ENCODE data around the gene CXCR6. TPM values are rescaled to one million over a fixed set of nuclear protein-coding genes. Genes with fewer than 3 reads are reported as not detected.

CXCR6 gene
- total RNA-seq, 2 donors from 2014 or later = 0.39 to 2.6 TPM

- no peak for ATAC-seq
- intact Hi-C loops (cut with DNase I) = no loop called here
- DNase-seq = no peak
Measured at GRCh38 chr3:45960289-45960688, 17.0 kb downstream of the CXCR6 start.

GRCh38 chr3:45962033-45962432 lies 18.8 kb downstream of the CXCR6 start:
- ATAC-seq = no peak
- DNase-seq = no peak

GRCh38 chr3:45964139-45964538 lies 20.9 kb downstream of the CXCR6 start:
- no peak for DNase-seq
- intact Hi-C loops (cut with DNase I) = no loop called here
- ATAC-seq = no peak

More at GRCh38 chr3:45962033-45962432, 18.8 kb downstream of the CXCR6 start:
- intact Hi-C loops (cut with DNase I) = no loop called here

GRCh38 chr3:45965253-45965652 lies 22.0 kb downstream of the CXCR6 start:
- ATAC-seq (no peak), DNase-seq (no peak)
- intact Hi-C loops (cut with DNase I) = no loop called here

GRCh38 chr3:45965653-45966052 lies 22.4 kb downstream of the CXCR6 start:
- intact Hi-C loops (cut with DNase I) = no loop called here
- DNase-seq (no peak), ATAC-seq (no peak)

DNA sequence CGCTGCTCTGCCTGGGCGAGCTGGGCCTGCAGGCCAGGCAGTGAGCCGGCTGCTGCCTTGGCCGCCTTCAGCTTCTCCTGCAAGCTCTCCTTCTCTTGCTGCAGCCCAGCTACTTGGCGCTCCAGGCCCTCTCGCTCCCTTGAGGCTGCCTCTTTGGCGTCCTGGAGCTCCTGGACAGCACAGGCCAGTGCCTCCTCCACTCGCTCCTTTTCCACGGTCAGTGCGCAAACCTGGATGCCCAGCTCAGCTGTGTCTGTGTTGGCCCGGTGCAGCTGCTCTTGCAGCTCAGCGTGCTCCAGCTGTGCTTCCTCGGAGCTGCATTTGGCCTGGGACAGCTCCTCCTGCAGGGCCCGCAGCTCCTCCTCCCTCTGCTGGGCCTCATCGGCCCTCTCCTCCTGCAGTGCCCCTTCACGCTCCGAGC lies 23.1 kb downstream of the CXCR6 start:
- DNase-seq = no peak

DNA sequence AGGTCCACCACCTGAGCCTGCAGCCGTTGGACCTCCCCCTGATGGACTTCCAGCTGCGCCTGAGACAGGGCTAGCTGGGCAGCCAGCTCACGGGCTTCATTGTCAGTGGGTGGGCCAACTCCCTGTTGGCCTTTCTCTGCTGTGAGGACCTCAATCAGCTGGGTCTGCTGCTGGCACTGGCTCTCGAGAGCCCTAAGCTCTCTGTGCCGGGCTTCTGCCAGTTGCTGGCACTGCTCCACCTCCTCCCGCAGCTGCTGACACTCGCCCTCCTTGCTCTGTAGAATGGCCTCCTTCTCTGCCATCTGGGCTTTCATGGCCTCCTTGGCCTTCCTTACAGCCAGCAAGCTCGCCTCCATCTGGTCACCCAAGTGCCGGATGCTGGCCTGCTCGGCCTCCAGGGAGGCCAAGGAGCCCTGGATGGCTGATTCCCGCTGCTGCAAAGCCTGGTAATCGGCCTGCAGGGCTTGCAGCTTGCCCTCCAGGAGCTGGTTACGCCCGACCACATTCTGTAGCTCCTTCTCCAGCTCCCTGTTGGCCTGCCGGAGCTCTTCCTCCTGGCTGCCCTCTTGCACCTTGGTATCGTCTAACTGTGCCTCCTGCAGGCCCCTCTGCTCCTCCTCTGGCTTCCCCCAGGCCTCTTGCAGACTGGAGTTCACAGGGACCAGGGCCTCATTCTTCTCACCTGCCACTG lies 23.8 kb downstream of the CXCR6 start:
- no peak for DNase-seq
- intact Hi-C loops (cut with DNase I) = no loop called here
- peak; percentile 25 to 34 for ATAC-seq

More for the DNA sequence above, 23.1 kb downstream of the CXCR6 start:
- ATAC-seq = peak; percentile 31 to 51
- intact Hi-C loops (cut with DNase I) = no loop called here

GRCh38 chr3:45967724-45968123 lies 24.5 kb downstream of the CXCR6 start:
- intact Hi-C loops (cut with DNase I) = no loop called here
- ATAC-seq (peak in 1 of 2 donors; percentile 29), DNase-seq (no peak)

- intact Hi-C loops (cut with DNase I) = no loop called here
Measured at GRCh38 chr3:45968149-45968548, 24.9 kb downstream of the CXCR6 start.

GRCh38 chr3:45968706-45969105 lies 25.4 kb downstream of the CXCR6 start:
- intact Hi-C loops (cut with DNase I) = no loop called here
- ATAC-seq (peak in 1 of 2 donors; percentile 62), DNase-seq (no peak)

More at GRCh38 chr3:45968149-45968548, 24.9 kb downstream of the CXCR6 start:
- DNase-seq (no peak), ATAC-seq (peak; percentile 16 to 36)

DNA sequence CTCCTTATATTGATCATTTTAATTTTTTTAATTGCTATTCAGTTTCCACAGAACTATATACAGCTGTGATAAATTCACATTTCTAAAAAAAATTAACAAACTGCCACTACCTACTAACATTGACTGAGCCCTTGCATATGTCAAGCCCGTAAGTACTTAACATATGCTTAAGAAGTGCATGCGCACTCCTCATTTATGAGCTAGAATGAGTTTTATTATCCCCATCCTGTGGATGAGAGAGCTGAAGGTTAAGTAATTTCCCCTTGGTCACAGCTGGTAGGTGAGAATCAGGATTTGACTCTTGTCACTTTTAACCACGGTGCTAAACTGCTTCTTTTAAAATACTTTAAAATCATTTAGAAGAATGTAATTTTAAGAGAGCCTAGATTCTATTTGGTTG lies 25.9 kb downstream of the CXCR6 start:
- DNase-seq (no peak), ATAC-seq (no peak)
- intact Hi-C loops (cut with DNase I) = no loop called here

- intact Hi-C loops (cut with DNase I) = no loop called here
- DNase-seq (no peak), ATAC-seq (no peak)
Measured at GRCh38 chr3:45969953-45970352, 26.7 kb downstream of the CXCR6 start.

DNA sequence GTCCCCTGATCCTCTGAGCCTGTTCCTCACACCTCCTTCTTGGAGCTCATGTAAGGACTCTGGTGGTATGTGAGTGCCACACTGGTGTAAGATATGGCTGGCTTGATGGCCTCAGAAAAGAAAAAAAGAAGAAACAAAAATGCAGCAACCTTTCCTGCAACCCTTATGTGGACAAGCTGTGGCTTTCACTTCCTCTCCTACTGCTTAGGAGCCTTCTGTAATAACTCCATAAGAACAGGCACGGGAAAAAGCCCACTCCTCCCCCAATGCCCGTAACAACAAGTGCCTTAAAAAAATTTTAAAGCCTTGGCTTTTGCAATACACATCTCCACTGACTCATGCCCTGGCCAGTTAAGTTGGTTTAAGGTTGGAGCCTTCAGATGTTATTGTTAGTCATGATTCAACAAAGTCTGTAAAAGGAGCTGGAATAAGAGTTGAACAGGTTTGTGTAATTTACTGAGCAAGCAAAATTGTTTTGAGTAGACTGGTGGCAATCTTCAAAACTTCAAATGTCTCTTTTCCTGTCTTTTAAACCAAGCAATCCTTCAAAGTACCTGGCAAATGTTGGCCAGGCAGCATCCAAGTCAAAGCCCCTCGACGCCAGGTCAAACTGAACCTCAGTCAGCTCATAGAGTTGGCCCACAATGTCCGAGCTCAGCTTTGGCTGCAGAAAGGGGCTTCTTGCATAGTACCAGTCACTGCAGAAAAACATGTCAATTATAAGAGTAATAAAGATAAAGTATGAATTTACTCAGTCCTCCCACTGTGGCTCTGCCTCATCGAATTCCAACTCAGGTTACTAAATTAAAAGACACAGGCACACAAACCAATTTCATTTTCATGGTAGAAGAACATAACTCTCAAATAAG lies 29.5 kb downstream of the CXCR6 start:
- intact Hi-C loops (cut with DNase I) = no loop called here
- DNase-seq (no peak), ATAC-seq (peak; percentile 38 to 75)

DNA sequence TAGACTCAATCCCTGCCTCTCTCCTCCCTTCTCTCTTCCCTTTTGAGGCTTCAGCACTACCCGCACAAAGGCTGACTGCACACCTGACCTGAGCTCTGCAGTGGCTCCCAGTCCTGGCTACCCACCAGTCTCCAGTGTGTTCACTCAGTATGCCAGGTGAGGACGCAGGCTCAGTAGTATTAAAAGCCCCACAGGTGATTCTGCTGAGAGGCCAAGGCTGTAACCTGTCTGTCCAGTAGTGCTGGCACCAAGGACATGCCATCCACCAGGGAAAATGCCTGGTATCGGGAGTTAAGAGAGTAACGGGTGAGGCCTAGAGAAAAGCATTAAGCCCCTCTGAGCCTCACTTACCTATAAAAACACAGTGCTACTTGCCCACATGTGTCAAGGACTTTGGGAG lies 31.4 kb downstream of the CXCR6 start:
- DNase-seq = no peak
- no peak for ATAC-seq
- intact Hi-C loops (cut with DNase I) = no loop called here

DNA sequence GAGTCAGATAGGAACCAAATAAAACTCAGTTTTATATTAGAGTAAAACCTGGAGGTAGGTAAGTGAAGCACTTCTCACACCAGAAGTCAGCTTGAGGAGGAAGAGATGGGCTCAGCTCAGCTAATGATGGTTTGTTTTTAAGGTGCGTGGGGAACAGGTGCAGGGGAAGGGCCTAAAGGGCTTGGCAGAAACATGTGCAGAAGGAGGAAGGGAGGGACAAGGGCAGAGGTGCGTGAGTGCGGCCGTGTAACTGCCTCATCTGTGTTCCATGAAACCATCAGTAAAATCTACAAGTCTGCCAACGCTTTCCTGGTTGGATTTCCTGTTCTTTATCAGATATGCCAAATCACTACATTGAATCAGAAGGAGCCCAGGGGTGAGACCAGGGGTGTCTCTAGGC lies 32.4 kb downstream of the CXCR6 start:
- ATAC-seq (no peak), DNase-seq (no peak)
- intact Hi-C loops (cut with DNase I) = no loop called here

GRCh38 chr3:45976191-45977091 lies 33.2 kb downstream of the CXCR6 start:
- DNase-seq = no peak
- ATAC-seq = peak in 1 of 2 donors; percentile 17
- intact Hi-C loops (cut with DNase I) = no loop called here

GRCh38 chr3:45978006-45978761 lies 34.9 kb downstream of the CXCR6 start:
- intact Hi-C loops (cut with DNase I) = no loop called here
- ATAC-seq (no peak), DNase-seq (no peak)

- DNase-seq (no peak), ATAC-seq (no peak)
- intact Hi-C loops (cut with DNase I) = no loop called here
Measured at GRCh38 chr3:45979378-45979777, 36.1 kb downstream of the CXCR6 start.

Data from left cardiac atrium (tissue), 4 donors.